ENCODE results near the gene ZNF358.

Gene ZNF358

DNA sequence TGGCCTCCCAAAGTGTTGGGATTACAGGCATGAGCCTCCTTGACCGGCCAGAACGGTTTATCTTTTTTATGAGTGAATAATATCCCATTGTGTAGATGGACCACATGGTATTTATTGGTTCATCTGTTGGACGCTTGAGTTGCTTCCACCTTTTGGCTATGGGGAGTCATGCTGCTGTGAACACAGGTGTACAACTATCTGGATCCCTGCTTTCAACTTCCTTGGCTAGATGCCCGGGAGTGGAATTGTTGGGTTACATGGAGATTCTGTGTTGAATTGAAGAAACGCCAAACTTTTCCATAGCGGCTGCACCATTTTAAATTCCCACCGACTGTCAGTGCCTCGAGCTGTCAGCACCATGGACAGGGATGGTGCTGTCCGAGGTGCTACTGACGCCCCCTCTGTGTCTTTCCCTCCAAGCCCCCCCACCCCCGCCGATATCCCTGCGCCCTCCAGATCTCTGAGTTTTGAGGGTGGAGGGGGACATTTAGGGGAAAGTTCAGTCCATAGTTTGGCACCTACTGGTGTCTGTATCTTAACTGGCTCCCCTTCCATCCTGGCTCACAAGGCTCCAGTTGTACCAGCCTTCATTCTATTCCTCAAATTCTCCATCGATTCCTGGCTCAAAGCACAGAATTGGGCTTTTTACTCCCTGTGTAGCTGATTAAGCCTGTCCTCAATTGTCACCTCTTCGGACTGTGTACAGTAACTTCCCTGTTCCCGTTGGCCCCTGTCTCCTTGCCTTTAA, 46.9 kb downstream of the ZNF358 start:
- no peak for DNase-seq

DNA sequence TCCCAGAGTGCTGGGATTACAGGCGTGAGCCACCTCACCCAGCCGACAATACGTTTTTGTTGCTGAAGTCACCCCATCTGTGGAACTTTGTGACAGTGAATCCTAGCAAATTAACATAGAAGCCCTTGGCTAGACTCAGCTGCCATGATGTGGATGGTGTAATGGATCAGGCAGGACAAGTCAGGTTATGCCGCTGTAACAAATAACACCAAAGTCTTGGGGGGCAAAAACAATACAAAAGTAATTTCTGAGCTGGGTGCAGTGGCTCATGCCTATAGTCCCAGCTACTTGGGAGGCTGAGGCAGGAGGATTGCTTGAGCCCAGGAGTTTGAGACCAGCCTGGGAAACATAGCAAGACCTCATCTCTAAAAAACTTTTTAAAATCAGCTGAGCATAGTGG, 49.0 kb downstream of the ZNF358 start:
- no peak for DNase-seq

GRCh38 chr19:7565332-7565731, 49.4 kb downstream of the ZNF358 start:
- no peak for DNase-seq

All from activated T-cell treated with anti-CD3 and anti-CD28 coated beads, Interleukin-2, amount 50 U/mL, for 48 hours (primary cell).